ENCODE results near the gene TMEM119.
"Not testable (repeated sequence)": the region's sequence is repeated elsewhere in the genome, so short reads cannot be mapped to it uniquely, and the experiment has no call there.

TMEM119 gene

DNA sequence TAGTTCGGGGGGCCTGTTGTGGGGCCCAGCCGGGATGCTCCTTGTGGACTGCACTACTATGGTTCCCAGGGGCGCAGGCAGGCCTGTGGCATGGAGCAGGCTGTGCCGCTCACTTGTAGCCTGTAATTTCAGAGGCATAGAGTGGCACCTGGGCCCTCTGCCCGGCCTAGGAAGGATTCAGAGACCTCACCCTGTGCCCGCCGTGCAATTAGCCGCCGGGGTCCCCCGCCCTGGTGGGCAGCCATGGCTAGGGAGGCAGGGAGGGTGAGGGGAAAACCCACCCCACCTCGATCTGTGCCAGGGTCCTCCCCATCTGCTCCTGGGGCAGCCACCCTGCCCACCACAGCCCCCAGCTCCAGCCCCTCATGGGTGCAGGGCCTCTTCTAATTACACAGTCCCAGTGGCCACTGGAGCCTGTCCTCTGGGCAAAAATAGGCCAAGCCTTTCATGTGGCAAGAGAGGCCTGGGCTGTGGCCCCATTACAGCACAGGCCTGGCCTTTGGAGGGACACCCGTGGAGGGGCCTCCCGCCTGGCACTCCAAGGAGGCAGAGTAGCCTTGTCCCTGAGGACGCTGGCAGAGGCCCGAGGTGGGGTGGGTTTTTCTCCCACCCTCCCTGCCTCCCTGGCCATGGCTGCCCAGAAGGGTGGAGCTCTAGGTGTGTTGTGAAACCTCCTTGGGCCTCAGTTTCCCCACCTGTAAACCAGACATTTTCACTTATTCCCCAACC is 5.3 kb upstream of the TMEM119 start:
- no peak for DNase-seq (ENCODE audit: extremely low read depth in 1 of 2, low read depth in 1 of 2)

DNA sequence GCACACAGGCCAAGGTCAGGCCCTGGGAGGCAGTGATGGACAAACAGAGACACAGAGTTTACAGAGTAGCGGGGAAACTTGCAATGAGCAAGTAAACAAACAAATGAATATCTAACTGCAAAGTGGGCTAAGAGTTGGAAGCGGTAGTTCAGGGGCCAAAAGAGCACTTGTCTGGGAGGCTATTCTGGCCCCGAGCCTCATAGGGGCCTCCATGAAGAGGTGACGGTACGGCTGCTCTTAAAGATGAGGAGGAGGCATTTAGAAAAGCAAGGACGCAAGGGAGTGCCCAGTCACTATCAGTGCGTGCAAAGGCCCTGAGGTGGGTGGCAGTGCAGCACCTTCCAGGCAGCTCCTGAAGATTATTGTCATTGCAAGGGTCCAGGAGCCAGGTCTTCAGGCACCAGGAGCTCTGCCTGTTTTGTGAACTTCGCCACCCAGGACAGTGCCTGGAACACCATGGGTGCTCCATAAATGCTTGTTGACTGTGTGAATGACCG is 4.4 kb upstream of the TMEM119 start:
- DNase-seq (ENCODE audit: extremely low read depth in 1 of 2, low read depth in 1 of 2), result no peak

DNA sequence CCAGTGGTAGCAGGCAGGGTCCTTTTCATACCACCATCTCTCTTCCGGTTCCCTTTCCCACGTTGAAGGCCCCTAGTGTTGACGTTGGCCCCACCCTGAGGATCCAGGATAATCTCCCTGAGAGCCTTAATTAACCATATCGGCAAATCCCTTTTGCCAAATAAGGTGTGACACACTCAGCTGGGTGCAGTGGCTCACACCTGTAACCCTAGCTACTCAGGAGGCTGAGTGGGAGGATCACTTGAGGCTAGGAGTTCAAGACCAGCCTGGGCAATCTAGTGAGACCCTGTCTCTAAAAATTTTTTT is 2.8 kb upstream of the TMEM119 start:
- no peak for DNase-seq (ENCODE audit: extremely low read depth in 1 of 2, low read depth in 1 of 2)

DNA sequence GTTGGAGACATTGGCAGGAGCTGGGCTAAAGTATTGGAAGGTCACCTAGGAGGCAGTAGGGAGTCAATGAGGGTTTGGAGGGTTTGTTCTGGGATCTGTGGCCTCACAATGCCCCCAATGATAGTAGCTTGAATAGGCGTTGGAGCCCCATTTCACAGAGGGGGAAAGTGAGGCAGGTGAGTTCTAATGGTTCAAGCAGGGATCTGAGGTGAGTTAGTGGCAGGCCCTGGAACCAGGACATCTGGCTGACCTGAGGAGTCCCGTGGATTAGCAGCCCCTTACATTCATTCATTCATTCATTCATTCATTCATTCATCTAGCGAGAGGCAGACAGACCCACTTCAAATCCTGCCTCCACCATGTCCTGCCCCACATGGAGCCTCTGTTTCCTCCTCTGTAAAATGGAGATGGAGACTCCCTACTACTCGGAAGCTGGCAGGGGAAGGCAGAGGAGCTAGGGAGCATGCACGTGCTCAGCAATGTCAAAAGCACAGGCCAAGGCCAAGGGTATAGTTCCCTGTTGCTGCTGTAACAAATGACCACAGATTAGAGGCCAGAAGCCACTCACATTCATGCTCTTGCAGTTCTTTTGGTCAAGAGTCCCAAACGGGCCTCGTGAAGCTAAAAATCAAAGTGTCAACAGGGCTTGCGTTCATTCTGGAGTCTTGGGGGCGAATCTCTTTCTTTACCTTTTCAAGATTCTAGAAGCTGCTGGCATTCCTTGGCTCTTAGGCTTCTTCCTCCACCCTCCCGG is 2.2 kb upstream of the TMEM119 start:
- no peak for DNase-seq (ENCODE audit: extremely low read depth in 1 of 2, low read depth in 1 of 2)

DNA sequence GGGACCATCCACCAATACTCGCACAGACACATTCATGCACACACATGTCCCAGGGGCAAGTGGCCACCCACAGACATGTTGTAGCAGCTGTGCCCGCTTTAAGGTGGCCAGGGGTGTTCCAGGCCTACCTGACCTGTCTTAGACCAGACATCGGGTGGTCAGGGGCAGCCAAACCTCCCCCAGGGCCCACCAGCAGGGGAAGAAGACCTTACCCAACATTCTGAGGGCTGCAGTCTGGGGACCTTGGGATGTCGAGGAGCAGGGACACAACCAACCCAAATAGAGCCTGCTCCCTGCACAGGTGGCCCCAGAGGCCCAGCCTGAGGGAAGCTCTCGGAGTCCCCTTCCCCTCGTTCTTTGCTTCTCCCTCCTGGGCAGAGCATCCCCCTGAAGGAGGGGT is 1.7 kb upstream of the TMEM119 start:
- DNase-seq (ENCODE audit: extremely low read depth in 1 of 2, low read depth in 1 of 2), result no peak

DNA sequence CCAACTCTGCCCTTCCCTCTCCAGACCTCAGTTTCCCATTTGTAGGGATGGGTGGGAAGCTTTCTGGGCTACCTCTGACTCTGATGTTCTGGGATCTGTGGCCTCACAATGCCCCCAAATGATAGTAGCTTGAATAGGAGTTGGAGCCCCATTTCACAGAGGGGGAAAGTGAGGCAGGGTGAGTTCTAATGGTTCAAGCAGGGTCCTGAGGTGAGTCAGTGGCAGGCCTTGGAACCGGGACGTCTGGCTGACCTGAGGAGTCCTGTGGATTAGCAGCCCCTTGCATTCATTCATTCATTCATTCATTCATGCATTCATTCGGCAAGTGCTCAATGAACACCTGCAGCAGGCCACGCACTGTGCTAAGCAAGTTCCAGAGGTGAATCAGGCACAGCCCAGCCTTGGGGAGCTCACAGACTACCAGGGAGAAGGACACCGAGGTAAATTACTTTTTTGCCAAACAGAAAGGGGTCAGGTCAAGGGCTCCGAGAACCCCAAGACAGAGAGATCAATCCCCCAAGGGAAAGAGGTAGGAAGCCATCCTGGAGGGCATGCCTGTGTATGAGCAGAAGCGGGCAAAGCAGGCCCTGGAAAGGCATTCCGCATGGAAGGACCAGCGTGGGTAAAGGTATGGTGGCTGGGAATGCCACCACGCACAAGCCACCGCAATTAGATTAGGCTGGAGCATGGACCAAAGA is 818 bp upstream of the TMEM119 start:
- DNase-seq (ENCODE audit: extremely low read depth in 1 of 2, low read depth in 1 of 2), result no peak

DNA sequence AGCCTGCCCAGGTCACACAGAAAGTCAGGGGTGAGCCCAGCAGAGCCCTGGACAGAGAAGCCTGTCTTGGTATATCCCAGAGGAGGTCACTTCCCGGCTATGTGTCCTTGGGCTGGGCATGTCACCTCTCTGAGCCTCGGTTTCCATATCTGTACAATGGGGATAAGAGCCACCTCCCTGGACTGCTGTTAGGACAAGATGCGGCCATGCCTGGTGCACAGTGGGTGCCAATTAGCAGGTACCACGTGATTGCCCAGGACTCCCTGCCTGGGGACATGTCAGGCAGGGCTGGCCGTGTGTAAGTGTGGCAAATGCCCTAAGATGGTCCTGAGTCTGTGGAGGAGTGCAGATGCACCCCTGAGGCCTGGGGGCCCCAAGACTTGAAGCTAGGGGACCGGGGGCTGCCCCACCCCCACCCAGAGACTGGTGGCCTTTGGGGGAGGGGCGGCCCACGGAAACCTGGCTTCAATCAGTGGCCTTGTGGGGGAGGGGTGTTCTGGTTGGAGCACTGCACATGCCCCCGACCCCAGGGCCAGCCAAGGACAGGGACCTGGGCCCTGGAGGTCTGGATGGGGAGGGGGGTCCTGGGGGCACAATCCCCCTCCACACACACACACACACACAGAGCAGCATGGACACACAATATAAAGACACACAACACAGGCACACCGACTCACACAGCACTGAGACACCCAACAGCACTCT is 878 bp downstream of the TMEM119 start:
- no peak for DNase-seq (ENCODE audit: extremely low read depth in 1 of 2, low read depth in 1 of 2)

DNA sequence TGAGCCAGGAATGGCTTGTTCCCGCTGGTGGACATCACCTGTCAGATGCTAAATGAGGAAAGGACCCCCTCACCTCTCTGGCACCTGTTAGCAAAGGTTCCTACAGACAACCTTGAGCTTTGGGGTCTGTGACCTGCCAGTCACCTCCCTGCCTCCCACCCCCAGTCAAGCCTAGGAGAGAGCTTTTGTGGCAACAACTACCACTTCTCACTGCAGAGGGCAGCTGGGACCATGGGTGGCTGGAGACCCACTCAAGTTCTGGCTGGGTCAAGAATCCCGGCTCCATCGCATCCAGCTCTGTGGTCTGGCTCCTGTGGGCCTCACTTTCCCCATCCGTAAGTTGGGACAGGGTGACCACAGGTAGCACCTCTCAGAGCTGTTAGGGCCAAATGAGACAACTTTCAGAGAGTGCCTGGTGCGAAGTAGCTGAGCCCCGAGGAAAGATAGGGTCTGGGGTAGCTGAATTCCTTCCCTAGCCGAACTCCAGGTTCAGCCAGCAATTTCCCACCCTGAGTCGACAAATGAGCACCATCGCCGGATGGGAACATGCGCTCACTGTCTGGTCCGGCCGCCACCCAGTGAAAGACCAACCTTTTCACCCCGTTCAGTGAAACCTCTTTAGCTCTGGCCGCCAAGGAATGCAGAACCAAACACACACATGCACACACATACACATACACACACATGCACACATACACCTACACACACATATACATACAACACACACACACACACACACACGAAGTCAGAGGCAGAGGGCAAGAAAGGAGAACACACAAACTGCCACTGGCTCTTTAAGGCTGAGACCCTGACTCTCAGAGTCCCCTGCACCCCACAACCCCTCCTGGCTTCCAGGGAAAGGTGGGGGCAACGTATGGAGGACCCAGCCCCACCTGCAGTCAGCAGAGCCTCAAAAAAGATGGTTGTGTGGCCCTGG is 1.9 kb downstream of the TMEM119 start:
- DNase-seq (ENCODE audit: extremely low read depth in 1 of 2, low read depth in 1 of 2), result no peak

DNA sequence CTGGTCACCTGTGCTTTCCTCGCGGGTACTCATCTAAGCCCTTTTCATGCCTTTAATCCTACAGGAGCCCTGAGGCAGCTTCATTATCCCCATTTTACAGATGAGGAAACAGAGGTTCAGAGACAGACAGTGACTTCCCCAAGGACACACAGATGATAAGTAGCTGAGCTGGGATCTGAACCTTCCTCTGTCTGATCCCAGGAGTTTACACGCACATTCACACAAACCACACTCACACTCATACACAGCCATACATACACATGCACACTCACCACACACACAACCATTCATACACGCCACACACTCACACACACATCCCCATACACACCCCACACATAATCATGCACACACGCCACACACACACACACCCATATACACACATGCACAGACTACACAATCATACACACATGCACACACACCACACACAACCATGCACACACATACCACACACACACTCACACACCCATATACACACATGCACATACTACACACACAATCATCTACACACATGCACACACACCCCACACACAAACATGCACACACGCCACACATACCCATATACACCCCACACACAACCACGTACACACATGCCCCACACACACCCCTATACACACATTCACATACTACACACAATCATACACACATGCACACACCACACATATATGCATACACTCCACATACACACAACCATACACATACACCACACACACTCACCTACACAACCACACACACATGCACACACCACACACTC is 2.7 kb downstream of the TMEM119 start:
- no peak for DNase-seq (ENCODE audit: extremely low read depth in 1 of 2, low read depth in 1 of 2)

DNA sequence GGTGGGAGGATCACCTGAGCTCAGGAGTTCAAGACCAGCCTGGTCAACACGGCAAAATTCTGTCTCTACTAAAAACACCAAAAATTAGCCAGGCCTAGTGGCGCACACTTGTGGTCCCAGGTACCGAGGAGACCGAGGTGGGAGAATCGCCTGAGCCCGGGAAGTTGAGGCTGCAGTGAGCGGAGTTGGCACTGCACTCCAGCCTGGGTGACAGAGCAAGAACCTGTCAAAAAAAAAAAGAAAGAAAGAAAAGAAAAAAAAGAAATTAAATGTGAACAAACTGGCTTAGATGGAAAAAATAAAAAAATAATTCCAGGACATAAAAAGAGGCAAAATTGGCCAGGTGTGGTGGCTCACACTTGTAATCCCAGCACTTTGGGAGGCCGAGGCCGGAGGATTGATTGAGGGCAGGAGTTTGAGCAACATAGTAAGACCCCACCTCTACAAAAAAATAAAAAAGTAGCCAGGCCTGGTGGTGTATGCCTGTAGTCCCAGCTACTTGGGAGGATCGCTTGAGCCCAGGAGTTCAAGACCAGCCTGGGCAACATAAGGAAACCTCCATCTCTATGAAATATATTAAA is 3.5 kb downstream of the TMEM119 start:
- DNase-seq (ENCODE audit: extremely low read depth in 1 of 2, low read depth in 1 of 2), result no peak

DNA sequence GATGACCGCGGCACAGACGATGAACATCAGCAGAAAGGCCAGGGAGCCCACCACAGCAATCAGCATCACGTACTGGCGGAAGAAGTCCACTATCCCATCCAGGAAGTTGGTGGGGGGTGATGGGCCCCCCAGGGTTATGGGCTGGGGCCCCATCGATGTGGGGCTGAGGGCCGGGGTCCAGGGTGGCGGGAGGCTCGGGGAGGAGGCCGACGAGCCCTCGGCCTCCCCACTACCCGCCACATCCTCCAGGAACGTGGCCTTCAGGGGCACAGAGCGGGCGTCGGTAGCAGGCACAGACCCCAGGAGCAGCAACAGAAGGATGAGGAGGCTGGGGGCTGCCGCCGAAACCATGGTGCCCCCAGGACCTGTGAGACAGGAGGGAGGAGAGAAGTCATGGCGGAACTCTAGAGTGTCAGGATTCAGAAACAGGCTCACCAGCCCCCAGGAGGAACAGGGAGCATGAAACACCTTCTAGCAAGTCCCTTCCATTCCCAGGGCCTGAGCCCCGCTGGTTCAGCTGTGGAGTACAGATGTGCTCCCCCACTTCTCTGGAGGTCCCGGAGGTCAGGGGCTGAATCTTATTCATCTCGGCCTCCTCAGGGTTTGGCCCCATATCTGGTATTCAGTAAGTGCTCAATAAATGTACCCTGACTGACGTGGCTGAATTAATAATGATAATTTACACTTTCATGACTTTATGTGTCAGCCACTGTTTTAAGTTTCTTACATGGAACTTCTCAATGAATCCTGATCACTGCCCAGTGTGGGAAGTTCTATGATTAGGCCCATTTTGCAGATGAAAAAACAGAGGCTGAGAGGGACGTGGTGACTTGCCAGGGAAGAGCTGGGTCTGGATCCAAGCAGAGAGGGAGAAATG is 5.6 kb downstream of the TMEM119 start:
- no peak for DNase-seq (ENCODE audit: extremely low read depth in 1 of 2, low read depth in 1 of 2)

DNA sequence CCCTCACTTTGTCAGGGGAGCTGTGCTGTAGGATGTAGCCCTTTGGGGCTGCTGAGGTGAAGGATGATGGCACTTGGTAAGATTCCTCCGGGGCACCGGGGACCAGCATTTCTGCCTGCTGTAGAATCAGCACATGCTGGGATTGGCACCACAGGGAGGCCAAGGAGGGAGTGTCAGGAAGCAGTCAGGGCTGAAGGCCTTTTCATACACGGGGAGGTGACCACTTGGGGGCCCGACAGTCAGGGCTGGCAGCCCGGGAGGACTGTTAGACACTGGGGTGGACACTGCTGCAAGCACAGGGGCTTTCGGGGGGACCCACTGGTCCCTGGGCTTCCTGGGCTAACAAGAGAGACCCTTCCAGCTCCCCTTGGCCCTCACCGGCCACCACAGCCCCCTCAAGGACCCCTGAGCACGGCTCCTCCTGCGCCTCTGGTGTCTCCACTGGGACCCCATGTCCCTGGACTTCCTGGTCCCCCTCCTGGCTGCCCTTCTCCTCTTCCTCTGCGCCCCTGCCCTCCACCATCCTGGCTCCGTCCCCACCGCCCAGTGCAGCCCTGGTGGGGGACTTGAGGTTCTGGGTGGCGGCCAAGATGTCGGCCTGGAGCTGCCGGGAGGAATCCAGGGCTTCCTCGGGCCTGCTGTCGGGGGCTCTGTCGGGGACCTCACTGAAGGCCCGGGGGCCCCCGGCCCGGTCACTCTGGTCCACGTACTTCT is 6.5 kb downstream of the TMEM119 start:
- DNase-seq (ENCODE audit: extremely low read depth in 1 of 2, low read depth in 1 of 2), result no peak

DNA sequence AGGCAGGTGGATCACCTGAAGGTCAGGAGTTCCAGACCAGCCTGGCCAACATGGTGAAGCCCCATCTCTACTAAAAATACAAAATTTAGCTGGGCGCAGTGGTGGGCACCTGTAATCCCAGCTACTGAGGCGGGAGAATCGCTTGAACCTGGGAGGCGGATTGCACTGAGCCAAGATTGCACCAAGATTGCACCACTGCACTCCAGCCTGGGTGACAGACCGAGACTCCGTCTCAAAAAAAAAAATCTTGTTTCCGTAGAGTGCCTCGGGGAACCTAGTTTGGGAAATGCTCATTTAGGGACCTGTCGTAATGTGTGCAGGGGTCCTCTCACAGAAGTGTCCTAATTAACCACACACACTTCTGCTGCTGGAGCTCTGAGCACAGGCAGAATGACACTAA is 7.4 kb downstream of the TMEM119 start:
- DNase-seq (ENCODE audit: extremely low read depth in 1 of 2, low read depth in 1 of 2), result not testable (repeated sequence)

DNA sequence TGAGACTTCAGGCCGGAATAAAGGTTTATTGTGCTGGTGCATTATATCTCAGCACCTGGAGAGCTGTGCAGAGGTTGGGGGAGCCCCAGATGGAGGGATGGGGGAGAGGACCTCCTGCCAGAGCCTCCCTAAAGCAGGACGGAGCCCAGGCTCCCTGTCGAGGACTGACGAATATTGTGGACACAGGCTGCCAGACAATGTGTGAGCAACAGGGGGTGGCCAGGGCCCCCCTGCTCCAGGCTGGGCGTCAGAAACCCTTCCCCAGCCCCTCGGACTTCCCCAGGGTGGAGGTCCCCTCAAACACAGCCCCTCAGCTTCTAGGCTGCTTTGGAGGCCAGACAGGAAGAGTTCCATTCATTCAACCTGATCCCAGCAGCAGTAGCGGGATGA is 8.0 kb downstream of the TMEM119 start:
- no peak for DNase-seq (ENCODE audit: extremely low read depth in 1 of 2, low read depth in 1 of 2)

DNA sequence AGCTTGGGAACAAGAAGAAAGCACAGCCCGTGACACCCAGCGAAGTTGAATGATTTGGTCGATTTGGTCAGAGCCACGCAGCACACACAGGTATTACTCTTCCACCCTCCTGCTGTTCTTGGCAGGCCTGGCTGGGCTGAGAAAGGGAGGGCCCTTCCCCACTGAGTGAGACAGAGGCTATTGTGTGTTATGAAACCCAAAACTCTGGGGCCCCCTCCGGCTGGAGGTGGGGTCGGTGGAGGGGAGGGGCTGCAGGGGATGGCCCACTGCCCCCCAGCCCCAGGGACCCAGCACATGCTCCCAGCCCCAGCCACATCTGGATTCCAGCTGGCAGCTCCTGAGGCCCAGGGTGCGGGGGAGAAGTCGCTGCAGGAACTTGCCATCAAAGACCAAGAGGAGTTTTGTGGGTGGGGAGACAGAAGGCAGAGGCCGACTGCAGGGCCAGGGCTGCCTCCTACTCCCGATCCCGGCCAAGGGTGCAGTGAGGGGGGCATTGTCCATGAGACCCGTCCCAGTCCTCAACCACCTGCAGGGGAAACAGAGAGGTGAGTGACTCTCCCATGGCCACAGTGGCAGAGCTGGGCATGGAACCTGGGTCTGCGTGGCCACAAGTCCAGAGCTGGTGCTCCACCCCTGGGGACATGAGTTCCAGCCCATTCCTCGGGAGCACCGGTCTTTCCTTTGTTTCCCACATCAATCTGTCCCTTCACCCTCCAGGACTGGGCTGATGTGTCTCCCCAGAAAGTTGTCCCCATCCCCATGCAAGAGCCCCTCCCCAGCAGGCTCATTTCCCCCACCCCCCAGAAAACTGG is 8.7 kb downstream of the TMEM119 start:
- no peak for DNase-seq (ENCODE audit: extremely low read depth in 1 of 2, low read depth in 1 of 2)

DNA sequence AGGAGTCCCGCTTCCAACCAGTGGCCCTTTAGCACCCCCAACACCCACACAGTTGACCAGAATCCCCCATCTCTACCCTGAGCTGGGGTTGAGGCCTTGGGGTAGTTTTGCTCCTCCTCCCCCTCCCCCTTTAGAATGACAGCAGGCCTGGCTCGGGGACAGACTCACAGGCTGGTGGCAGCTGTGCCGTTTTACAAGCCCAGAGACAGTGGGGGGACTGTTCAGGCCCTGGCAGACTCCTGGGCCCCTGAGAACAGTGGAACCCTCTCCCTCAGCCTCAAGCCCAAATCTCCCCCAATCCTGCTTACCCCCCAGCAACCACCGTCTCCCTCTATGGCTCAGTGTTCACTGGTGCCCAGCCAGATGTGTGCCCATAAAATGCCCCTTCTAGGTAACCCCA is 10.1 kb downstream of the TMEM119 start:
- DNase-seq (ENCODE audit: extremely low read depth in 1 of 2, low read depth in 1 of 2), result no peak

DNA sequence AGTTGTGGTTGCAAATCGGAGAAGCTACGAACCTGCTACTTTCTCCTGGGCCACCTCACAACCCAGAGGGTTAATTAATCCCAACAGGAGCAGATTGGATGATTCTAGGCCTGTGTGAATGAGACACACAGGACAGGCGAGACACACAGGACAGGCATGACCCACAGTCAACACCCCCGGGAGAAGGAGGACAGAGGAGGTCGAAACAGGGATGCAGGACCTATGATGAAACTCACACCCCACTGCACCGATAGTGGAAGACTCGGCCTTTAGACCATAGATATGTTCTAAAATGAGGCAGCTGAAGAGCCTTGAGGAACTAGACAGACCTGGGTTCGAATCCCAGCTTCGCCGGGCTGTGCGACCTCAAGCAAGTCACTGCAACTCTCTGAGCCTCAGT is 11.6 kb downstream of the TMEM119 start:
- DNase-seq (ENCODE audit: extremely low read depth in 1 of 2, low read depth in 1 of 2), result no peak

Measured in stimulated activated CD8-positive, alpha-beta memory T cell treated with anti-CD3 and anti-CD28 coated beads, Interleukin-7, amount 100 ng/mL, for 48 hours (primary cell).